Activated T-cell treated with anti-CD3 and anti-CD28 coated beads, Interleukin-2, amount 50 U/mL, for 1 hour (primary cell): ENCODE data around the gene MGAT5B.
A peak's percentile ranks its signal among the peaks of the same experiment; 100 is the strongest.
"Not testable (repeated sequence)": the region's sequence is repeated elsewhere in the genome, so short reads cannot be mapped to it uniquely, and the experiment has no call there.

Experiments used
- DNase-seq: peaks from one replicate; pipeline ENCODE4 v3.0.0-alpha.2; 2020

MGAT5B gene

DNA sequence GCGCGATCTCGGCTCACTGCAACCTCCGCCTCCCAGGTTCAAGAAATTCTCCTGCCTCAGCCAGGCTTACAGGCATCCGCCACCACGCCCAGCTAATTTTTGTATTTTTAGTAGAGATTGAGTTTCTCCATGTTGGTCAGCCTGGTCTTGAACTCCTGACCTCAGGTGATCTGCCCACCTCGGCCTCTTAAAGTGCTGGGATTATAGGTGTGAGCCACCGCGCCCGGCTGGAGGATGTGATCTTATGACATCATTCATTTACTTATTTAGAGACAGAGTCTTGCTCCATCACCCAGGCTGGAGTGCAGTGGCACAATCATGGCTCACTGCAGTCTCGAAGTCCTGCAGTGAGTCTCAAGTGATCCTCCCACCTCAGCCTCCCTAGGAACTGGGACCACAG, 19.0 kb upstream of the MGAT5B start:
- DNase-seq = not testable (repeated sequence)

DNA sequence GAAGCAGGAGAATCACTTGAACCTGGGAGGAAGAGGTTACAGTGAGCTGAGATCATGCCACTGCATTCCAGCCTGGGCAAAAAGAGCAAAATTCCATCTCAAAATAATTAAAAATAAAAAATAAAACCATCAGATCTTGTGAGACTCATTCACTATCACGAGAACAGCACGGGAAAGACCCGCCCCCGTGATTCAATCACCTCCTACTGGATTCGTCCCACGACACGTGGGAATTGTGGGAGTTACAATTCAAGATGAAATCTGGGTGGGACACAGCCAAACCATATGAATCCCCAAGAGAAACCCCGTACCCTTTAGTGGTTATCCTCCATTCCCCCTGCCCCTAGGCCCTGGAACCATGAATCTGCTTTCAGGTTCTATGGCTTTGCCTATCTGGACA, 15.4 kb upstream of the MGAT5B start:
- no peak for DNase-seq

DNA sequence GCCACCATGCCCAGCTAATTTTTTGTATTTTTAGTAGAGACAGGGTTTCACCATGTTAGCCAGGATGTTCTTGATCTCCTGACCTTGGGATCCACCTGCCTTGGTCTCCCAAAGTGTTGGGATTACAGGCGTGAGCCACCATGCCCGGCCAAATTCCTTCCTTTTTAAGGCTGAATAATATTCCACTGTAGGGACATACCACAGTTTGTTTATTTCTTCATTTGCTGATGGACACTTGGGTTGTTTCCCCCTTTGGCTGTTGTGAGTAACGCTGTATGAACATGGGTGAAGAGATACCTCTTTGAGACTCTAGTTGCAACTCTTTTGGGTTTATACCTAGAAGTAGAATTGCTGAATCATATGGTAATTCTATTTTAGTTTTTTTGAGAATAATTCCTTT, 13.1 kb upstream of the MGAT5B start:
- no peak for DNase-seq

DNA sequence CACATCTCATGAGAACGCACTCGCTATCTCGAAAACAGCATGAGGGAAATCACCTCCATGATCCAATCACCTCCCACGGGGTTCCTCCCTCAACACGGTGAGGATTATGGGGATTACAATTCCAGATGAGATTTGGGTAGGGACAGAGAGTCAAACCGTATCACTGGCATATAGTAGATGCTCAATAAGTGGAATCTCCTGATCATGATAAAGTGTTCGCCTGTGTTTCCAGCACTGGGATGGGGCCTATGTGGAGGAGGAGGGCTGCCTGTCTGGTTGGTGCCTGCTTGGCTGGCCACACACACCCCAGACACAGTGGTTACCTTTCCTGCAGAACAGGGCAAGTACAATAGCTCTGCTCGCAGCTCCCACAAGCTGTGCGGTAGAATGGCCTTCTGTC, 6.1 kb upstream of the MGAT5B start:
- no peak for DNase-seq

DNA sequence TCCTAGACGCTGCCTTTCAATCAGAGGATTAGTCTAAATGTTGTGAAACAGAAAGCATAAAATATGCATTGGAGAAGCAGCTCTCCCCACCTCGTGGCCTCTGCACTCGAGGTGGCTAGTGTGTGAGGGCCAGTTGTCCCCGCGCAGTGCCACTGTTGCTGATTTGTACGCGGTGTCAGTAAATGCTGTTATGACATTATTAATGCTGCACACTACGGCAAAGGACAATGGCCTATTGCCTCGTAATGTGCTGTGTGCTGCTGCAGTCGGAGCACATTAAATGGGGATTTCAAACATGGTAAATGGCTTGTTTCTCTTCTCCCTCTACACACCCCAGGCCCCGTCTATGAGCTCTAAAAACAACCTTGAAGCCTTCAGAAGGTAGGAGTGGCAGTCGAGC, 5.7 kb upstream of the MGAT5B start:
- DNase-seq = no peak

DNA sequence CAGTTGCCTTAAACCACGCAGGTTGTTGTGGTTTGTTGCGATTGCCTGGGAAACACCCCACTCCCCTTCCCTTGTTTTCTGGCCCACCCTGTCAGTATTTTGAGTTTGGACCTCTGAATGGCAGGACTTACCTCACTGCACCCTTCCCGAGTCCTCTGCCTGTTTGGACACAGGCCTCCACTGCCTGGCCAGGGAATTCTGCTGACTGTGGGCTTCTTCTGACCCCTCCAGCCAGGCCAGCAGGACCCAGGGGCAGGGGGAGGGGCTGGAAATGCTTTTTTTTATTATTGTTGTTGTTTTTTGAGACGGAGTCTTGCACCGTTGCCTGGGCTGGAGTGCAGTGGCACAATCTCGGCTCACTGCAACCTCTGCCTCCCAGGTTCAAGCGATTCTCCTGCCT, 4.2 kb upstream of the MGAT5B start:
- no peak for DNase-seq

DNA sequence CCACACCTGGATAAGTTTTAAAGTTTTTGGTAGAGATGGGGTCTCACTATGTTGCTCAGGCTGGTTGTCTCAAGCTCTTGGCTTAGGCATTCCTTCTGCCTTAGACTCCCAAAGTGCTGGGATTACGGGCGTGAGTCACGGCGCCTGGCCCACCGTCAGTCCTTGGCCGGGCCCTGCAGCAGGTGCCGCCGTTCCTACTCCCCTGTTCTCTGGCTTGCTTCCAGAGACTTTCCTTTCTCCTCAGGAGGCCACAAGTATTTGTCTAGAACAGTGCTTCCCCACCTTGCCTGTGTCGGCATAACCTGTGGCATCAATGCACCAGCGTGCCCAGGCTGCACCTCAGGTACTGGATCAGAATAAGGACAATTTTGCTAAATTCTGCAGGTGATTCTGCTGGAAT, 3.0 kb upstream of the MGAT5B start:
- DNase-seq = no peak

DNA sequence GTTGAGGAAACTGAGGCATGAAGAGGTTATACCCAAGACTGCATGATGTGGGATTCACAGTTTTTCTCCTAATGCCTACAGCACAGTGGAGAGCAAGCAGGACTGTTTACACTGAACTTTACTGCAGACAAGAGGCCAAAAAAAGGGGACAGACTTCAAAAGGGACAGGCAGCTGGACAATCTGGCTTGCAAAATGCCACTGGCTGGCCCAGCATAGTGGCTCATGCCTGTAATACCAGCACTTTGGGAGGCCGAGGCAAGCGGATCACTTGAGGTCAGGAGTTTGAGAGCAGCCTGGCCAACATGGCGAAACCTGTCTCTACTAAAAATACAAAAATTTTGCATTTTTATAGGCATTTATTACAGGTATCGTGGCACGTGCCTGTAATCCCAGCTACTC, 2.0 kb upstream of the MGAT5B start:
- DNase-seq = no peak

DNA sequence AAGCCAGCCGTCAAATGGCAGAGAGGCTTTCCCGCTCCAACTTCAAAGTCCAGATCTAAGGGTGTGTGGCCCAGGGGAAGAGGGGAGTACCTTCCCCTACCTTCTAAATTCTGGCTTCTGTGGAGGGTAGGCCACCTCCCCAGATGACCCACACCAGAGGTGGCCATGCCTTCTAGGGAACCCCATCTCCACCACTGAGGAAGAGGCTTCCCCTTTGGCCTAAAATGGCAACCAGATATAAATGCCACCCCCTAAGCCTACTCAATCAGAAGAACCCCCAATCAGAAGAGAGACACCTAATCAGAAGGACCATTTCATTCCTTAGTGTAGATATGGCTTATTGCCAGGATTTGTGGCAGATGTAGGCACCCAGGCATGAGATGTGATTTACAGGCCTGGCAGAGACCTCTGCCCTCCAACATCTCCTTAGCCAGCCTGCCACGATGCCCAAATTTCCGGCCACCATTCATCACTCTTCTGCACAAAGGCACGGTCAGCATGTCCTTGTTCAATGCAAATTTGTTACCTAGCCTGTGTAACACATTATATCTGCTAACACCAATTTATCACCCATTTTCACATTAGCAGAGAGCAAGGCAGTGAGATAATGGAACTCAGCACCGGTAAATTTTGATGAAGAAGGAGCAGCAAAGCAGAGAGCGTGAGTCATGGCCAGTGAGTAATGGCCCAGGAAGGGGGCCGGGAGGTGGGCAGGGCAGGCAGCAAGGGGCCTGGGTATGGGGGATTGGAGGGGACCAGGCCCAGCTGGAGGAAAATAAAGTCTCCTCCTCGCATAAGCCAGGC, 1.2 kb upstream of the MGAT5B start:
- no peak for DNase-seq

DNA sequence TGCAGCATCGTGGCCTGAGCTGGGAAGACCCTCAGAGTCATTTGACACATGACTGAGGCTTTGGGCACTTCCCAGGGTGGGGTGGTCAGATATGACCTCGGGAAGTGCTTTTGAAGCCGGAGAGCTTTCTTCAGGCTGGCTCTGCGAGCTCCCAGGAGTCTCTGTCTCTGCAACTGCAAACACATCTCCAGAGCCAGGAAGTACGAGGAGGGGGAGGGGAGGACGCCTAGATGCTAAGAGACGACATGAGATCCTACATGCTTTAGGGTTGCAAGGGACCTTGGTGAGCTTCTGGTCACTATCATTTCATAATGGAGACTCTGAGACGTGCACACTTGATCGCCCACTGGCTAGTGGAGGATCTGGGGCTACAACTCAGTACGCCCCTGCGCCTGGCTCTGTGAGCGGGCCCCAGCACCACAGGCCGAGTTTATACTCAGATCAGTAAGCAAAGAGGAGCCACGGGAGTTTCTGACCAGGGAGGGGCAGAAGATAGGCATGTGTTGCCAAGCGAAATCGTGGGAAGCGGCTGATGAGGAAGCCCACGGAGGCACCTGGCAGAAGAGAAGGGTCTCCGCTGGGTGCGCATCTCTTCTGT, 527 bp upstream of the MGAT5B start:
- no peak for DNase-seq

DNA sequence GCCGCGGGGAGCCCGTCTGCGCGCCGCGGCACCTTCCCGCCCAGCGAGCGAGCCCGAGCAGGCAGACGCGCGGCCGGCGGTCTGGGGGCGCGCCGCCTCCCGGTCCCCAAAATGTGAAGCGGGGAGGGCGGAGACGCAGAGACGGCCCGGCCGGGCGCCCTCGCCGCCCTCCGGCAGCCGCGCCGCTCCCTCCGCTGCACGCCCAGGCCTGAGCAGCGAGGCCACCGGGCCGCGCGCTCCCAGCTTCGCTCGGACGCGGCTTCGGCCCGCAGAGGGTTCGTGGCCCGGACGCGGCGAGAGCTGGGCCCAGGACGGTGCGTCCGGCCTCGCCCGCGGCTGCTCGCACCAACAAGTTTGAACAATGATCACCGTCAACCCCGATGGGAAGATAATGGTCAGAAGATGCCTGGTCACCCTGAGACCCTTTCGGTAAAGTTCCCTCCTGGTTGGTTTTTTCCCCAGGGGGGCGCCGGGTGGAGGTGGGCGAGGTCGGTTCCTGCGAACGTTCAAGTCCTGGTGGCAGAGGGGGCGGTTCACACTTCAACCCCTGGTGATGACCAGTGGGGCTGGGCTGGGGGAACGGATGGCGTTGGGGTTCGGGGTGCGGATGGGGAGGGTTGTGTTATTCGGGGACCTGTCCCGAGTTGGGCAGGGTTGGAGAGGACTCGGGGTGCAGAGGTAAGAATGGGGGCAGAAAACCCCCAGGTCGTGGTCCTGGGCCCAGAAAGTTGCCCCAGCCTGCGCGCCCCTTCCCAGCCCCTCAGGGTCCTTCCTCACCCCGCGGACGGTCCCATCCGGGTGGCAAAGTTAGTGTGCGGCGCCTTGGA, 678 bp downstream of the MGAT5B start:
- peak; percentile 29 for DNase-seq

DNA sequence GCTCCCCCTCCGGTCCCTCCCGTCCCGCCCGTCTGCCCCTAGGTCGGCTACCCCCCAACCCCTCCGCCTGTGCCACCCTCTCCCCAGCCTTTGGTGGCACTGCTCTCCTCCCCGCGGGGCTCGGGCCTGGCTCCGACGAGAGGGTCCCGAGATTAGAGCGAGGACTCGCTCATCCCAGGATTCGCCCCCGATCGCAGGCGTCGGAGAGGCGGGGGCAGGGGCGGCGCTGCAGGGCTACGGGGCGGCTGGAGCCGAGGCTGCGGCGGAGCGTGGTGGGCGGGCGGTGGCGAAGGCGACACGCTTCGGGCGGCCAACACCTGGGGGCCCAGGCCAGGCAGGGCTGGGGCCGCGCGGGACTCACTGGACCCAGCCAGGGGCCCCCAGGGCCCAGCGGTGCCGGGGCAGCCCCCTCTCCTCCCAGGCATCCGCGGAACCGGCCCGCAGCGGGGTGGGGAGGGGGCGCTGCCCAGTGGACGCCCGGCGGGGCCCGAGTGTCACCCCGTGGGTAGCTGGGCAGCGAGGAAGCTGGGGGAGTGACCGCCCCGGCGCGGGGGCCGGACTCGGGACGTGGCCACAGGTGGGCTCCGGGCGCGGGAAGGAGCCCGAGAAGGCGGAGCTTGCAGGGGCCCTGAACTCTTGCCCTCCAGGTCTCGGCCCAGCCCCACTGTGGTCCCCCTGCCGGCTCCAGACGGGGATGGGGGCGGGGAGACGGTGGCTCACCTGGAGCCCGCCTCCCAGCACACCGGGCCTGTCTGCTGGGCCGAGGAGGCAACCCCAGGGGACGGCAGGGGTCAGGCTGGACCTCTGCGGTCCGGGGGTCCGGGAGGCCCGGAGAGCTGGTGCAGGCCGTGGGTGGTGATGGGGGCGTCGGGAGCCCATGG, 1.5 kb downstream of the MGAT5B start:
- peak; percentile 33 for DNase-seq

DNA sequence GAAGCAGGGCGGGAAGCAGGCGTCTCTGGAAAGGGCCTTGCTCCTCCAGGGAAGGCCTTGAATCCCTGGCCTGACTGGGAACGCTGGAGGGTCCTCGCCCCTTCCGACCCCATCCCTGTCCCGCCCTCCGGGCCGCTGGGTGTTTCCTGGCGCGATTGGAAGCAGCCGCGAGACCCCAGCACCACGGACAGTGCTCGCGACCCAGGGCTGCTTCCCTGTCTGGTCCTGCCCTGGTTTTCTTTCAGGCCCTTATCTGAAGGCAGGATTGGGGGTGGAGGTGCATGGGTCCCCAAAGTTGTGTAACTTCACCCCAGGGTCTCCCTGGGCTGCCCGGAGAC, 2.1 kb downstream of the MGAT5B start:
- no peak for DNase-seq

DNA sequence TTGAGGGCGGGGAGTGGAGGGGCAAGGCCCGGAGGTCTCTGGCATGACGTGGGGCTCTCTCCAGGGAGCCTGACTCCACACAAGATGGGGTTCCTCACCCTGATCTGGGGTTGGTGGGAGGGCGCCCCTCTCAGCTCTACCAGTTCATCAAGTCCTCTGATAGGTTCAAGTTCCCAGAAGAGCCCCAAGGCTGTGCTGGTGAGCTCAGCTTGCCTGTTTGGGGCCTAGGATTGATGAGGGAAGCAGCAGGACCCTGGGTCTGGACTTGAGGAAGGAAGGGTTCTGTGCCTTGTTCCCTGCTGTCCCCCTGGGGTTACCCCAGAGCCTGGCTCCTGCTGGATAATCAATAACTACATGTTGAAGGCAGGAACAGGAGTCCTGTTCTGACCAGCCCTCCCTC, 3.5 kb downstream of the MGAT5B start:
- DNase-seq = no peak

DNA sequence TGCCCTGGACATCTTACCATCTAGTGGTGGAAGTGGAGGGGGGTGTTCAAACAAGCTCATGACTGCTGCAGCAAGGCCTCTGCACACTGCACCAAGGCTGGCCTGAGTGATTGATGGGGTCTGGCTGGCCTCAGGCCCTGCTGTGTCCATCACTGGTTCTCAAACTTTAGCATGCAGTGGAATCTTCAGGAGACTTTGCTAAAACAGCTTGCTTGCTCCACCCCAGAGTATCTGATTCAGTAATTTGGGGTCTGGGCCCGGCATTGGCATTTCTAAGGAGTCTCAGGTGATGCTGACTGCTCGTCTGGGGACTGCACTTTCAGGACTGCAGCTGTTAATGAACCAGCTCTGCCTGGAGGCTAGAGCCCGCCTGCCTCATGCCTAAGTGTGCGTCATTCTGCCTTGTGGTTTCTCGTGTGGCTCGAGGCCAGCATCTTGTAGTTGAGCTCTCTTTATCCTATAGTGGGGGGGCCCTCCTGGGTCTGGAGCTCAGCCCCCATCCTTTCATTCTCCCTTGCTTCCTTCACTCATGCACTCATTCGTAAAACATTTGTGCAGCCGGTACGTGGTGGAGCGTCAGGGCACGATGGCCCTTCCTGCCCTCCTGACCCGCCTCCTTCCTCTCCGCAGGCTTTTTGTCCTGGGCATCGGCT, 4.1 kb downstream of the MGAT5B start:
- DNase-seq = no peak

DNA sequence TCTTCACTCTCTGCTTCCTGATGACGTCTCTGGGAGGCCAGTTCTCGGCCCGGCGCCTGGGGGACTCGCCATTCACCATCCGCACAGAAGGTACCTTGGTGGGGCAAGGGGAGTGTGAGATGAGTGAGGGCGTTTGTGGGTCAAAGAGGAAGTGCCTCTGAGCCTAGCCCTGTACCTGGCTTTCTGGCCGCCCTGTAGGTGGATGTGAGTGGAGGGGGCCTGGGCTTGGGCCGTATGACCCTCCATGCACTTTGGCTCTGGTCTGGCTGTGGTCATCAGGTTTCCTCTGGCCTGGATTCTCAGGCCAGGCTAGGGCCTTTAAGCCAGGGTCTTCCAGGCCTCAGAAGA, 4.6 kb downstream of the MGAT5B start:
- DNase-seq = no peak

DNA sequence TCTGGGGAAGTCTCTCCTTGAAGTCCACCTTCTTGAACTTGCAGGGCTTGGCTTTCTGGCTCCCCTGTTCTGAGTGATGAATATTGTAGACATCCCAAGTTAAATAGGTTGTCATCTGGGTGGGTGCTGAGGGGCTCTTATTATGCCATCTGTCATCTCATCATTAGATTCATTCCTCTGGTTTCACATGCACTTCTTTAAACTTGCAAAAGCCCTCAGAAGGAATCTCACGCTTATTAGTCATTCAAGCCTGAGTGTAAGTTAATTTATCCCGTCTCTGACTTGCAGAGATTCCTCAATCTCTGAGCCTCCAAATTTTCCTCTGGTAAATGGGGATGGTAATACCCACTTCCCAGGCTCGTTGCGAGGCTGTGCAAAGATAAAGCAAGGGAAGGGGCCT, 5.7 kb downstream of the MGAT5B start:
- DNase-seq = no peak

DNA sequence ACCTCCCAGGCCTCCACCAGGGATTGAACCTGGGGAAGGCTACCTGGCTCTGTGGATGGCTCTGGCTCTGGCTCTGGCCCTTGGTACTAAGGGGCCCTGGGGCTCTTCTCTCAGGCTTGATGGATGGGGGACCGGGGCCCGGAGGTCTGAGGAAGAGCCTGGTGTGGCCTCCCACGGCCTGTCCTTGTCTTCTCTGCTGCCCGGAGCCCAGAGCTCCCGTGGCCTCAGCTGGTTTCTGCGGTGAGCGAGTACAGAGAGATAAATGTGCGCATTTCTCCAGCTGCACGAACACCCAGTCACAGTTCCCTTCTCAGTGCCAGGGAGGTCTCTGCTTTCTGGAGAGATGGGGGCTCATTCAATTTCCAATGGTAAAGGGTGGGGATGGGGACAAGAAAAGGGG, 9.2 kb downstream of the MGAT5B start:
- DNase-seq = no peak

DNA sequence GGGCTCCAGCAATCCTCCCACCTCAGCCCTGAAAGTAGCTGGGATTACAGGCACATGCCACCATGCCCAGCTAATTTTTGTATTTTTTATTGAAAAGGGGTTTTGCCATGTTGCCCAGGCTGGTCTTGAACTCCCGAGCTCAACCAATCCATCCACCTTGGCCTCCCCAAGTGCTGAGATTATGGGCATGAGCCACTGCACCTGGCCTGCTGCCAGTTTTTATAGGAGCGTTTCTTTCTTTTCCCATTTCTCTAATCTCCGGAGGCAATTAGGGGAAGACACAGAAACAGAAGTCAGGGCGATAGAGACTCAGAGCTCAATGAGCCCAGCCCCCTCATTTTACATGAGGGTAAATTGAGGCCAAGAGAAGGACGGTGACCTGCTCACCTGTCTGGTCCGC, 10.4 kb downstream of the MGAT5B start:
- DNase-seq = no peak

DNA sequence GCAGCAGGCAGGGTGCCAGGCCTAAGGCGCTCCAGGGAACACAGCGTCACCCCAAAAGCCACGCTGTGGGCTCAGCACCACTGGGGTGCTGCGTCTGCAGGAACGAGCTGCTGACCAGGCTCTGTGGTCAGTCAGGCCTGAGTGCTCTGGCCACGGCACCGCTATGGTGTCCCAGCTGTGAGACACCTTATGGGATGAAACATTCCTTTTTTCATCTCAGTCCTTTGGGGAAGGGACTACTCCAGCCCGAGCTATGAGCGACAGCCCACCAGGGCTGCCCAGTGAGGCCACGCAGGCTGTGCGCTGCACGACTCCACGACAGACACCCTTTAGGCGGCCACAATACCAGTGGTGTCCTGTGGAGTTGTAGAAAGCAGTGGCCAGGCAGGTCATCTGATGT, 11.1 kb downstream of the MGAT5B start:
- DNase-seq = no peak

DNA sequence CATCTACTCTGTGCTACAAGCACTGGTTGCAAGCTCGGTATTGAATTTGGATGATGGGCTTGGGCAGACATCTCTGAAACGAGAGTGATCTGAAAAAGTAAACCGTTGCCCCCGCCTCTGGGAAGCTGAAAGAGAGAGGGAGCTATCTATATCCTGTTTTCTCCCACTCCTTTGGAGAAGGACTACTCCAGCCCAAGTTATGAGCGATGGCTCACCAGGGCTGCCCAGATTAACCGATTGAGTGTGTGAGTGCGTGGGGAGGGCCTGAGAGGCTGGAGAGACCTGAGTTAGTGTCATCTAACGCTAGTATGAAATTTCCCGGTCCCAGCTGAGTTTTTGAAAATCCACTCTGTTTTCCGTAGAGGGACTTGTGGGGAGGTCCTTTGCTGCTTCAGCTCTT, 11.5 kb downstream of the MGAT5B start:
- DNase-seq = no peak

DNA sequence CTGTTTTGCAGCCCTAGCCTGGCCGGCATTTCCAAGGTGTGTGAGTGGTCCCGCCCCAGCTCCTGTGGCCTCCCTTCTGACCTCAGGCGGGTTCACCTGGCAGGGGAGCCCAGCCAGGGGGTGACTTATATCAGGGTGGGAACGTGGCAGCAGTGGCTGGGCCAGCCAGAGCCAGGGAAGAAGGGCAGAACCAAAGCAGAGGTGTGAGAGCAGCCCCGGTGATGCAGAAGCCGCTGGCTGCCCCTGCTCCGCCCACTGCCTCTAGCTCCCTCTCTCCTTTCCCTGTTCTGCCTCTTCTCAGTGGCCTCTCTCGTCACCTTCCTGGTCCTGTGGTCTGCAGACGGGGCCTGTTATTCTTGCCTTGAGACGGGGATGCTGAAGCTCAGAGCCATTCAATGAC, 12.1 kb downstream of the MGAT5B start:
- DNase-seq = no peak

DNA sequence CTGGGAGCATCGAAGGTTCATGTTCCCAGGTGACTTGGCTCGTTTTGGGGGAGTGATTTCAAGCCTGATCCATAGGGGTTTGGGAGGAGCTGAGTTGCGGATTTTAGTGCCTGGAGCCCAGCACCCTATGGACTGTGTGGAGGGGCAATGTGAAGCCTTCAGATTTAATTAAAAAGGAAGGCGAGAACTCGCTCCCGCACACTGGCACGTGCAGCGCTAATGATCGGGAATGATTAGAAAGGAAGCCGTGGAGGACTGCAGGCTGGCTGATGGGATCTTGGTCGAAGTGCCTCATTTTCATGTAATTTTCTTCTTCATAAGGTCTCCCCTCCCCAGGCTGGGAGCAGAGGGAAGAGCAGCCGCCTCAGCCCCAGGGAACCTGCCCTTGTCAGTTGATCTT, 12.8 kb downstream of the MGAT5B start:
- DNase-seq = no peak
